Suprapubic skin (tissue), 4 donors: ENCODE measurements around the gene ANKMY1. TPM values are rescaled to one million over a fixed set of nuclear protein-coding genes. Genes with fewer than 3 reads are reported as not detected.

ENCODE experiments used
- DNase-seq, 2 donors: peaks; one replicate each; pipeline ENCODE4 v3.0.0-alpha.2; 2019; ENCODE audit warnings: low spot score in 2 of 2
- H3K27ac ChIP-seq: fragments of 200-600 bp; sonication (generic); one replicate; pipeline ENCODE4 v1.5.1; 2019
- H3K27me3 ChIP-seq: fragments of 200-600 bp; sonication (generic); one replicate; pipeline ENCODE4 v1.5.1; 2019
- H3K36me3 ChIP-seq: fragments of 200-600 bp; sonication (generic); one replicate; pipeline ENCODE4 v1.5.1; 2019
- H3K4me1 ChIP-seq: fragments of 200-600 bp; sonication (generic); one replicate; pipeline ENCODE4 v1.5.1; 2019
- H3K4me3 ChIP-seq: fragments of 200-600 bp; sonication (generic); one replicate; pipeline ENCODE4 v1.5.1; 2019; ENCODE audit warnings: mild to moderate bottlenecking
- H3K9me3 ChIP-seq: fragments of 200-600 bp; sonication (generic); one replicate; pipeline ENCODE4 v1.5.1; 2019
- EP300 ChIP-seq: sonication (generic); formaldehyde crosslinking; IDR thresholded peaks from one replicate; pipeline ENCODE4 v1.6.1; 2017; ENCODE audit warnings: antibody characterized with exemption
- POLR2A ChIP-seq, 2 donors: fragments of 450-650 bp; IDR thresholded peaks; one replicate each; pipeline ENCODE4 v1.6.1; 2017; ENCODE audit warnings: antibody characterized with exemption in 2 of 2, mild to moderate bottlenecking in 2 of 2, moderate library complexity in 2 of 2
- POLR2AphosphoS5 ChIP-seq, 3 donors: sonication (generic); formaldehyde crosslinking; IDR thresholded peaks; one replicate each; pipeline ENCODE4 v1.6.1; 2017; ENCODE audit warnings: antibody characterized with exemption in 3 of 3
- WGBS: methylation state at CpG from one replicate; pipeline ENCODE4 v1.1.5; 2018; 5-methylcytosine and 5-hydroxymethylcytosine counted together
- total RNA-seq, 4 donors: library from RNA; depleted of rRNA; stranded (reverse); fragments of >200 nt; gene quantifications; one replicate each; pipeline ENCODE4 v1.1.0, GENCODE V29; 2016
- TF ChIP-seq, protein P1 (sequence below), 2 donors: fragments of 200-600 bp in 1 of 2; fragments of 450-650 bp in 1 of 2; sonication (generic) in 1 of 2; IDR thresholded peaks; one replicate each; pipeline ENCODE4 v1.5.1; 2016 to 2019; ENCODE audit warnings: antibody characterized with exemption in 2 of 2, mild to moderate bottlenecking in 1 of 2, moderate library complexity in 1 of 2

ANKMY1 gene
- total RNA-seq, 4 donors from 2014 or later, result 12.2 to 52.1 (median 23.0) TPM

DNA sequence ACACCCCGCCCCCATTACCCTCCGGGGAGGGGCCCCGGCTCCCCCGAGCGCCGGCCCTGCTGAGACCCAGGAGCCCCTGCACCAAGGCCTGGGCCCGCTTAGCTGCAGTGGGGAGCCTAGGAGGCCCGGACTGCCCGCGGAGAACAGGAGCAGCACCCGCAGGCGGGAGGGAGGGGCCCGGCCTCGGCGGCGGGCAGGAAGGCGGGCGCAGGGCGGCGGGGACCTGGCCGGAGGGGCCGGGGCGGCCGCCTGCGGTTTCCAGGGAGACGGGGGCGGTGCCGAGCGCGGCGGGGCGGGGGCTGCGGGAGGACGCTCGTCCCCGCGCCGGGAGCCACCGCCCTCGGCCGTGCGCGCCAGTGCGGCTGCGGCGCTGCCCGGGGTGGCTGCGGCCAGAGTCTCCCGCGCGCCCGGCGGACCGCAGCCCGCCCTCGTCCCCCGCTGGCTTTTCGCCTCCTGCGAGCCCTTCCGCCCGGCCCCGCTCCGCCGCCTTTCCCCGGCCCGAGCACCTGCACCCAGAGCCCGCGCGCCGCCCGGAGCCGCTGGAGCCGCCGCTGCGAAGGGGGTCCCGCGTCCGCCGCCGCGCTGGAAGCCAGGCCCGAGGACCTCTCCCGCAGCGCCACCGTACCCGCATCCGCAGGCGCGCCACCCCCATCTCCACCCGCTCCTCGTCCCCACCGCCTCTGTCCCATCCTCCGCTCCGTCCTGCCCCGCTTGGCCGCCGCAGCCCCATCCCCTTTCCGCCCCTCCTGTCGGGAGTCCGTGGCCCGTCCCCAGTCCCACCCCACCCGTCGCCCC is 105.1 kb downstream of the ANKMY1 start:
- Histone ChIP-seq H3K4me1 (peaks cover 89% of the 10 kb centered on the region), H3K27ac (peak overlapping the region; percentile 88), H3K4me3 (peak overlapping the region; percentile 74), H3K9me3 (no peaks in the 10 kb centered on the region), H3K27me3 (peaks cover 45% of the 10 kb centered on the region), H3K36me3 (no peaks in the 10 kb centered on the region)
- 4% methylated on average over 13 of the region's 103 CpGs for WGBS
- DNase-seq, result peak in 1 of 2 donors; percentile 57
- TF ChIP-seq POLR2AphosphoS5 (IDR thresholded peaks at IDR 0.05), result no peak
- TF ChIP-seq EP300, result no peak
- no peak for TF ChIP-seq POLR2A (IDR thresholded peaks at IDR 0.05)
- TF ChIP-seq, protein P1, sequence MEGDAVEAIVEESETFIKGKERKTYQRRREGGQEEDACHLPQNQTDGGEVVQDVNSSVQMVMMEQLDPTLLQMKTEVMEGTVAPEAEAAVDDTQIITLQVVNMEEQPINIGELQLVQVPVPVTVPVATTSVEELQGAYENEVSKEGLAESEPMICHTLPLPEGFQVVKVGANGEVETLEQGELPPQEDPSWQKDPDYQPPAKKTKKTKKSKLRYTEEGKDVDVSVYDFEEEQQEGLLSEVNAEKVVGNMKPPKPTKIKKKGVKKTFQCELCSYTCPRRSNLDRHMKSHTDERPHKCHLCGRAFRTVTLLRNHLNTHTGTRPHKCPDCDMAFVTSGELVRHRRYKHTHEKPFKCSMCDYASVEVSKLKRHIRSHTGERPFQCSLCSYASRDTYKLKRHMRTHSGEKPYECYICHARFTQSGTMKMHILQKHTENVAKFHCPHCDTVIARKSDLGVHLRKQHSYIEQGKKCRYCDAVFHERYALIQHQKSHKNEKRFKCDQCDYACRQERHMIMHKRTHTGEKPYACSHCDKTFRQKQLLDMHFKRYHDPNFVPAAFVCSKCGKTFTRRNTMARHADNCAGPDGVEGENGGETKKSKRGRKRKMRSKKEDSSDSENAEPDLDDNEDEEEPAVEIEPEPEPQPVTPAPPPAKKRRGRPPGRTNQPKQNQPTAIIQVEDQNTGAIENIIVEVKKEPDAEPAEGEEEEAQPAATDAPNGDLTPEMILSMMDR (IDR thresholded peaks at IDR 0.05), result no peak

DNA sequence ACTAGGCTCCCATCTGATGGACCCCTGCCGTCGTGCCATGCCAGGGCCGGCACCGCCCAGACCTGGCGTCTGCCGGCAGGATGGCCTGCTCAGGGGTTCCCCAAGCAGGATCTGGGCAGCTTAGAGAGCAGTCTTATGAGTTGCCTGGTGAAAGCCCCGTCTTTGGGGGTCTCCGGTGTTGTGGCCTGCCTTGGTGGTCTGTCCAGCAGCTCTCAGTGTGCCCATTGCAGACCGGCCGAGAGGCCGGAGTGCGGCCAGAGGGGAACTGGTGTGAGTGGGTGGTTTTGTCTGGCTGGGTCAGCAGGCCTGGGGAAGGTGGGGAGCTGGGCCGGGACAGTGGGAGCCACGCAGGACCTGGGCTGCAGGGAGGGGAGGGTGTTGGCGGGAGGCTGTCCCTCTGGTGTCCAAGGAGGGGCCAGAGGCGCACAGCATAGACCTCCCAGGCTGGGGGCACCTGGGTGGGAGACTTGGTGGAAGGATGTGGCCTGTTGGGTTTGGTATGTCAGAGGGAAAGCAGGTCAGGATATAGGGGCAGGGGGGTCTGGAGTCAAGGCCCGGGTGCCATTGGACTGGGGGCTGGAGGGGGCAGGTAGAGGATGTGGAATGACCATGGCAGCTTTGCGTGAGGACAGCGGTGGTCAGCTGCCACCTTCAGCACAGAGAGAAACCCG is 105.9 kb downstream of the ANKMY1 start:
- DNase-seq, result peak in 1 of 2 donors; percentile 64
- Histone ChIP-seq H3K9me3 (no peaks in the 10 kb centered on the region), H3K36me3 (no peaks in the 10 kb centered on the region), H3K27me3 (peaks cover 45% of the 10 kb centered on the region), H3K27ac (peak overlapping the region; percentile 88), H3K4me1 (peaks cover 90% of the 10 kb centered on the region), H3K4me3 (peak overlapping the region; percentile 74)
- WGBS, result 38% methylated on average over 17 of the region's 20 CpGs
- TF ChIP-seq POLR2AphosphoS5 (IDR thresholded peaks at IDR 0.05), result no peak
- TF ChIP-seq POLR2A (IDR thresholded peaks at IDR 0.05), result no peak
- TF ChIP-seq, protein P1 (IDR thresholded peaks at IDR 0.05), result no peak
- no peak for TF ChIP-seq EP300

DNA sequence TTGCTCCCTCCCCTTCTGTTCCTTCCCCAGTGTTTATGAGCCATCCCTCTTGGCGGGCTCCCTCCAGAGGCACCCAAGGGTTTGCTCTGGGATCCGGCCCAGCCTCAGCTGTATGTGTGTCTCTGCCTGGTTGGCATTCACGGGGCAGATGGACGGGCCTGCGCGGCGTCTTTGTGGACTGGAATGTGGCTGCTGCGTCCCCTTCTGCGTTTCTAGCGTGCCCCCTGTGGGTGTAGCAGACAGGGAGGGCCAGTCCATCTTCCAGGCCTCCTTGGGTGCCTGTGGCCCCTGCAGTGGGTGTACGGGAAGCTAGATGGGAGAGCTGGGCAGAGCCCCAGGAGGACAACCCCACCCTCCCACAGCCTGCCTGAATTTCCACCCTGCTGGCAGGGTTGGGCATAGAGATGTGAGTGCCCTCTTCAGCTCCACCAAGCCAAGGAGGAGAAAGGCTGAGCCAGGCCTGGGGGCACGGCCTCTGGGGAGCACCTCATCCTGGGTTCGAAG is 106.6 kb downstream of the ANKMY1 start:
- no peaks in the 10 kb centered on the region for H3K9me3 ChIP-seq
- peaks cover under 1% of the 10 kb centered on the region for H3K36me3 ChIP-seq
- TF ChIP-seq, protein P1 (IDR thresholded peaks at IDR 0.05), result peak in 1 of 2 donors; percentile 11
- no peak for TF ChIP-seq EP300
- H3K27ac ChIP-seq, result peak overlapping the region; percentile 88
- H3K4me3 ChIP-seq, result no peak overlapping the region
- DNase-seq, result peak in 1 of 2 donors; percentile 64
- 67% methylated on average over 5 of the region's 13 CpGs for WGBS
- peaks cover 45% of the 10 kb centered on the region for H3K27me3 ChIP-seq
- H3K4me1 ChIP-seq, result peaks cover 94% of the 10 kb centered on the region

DNA sequence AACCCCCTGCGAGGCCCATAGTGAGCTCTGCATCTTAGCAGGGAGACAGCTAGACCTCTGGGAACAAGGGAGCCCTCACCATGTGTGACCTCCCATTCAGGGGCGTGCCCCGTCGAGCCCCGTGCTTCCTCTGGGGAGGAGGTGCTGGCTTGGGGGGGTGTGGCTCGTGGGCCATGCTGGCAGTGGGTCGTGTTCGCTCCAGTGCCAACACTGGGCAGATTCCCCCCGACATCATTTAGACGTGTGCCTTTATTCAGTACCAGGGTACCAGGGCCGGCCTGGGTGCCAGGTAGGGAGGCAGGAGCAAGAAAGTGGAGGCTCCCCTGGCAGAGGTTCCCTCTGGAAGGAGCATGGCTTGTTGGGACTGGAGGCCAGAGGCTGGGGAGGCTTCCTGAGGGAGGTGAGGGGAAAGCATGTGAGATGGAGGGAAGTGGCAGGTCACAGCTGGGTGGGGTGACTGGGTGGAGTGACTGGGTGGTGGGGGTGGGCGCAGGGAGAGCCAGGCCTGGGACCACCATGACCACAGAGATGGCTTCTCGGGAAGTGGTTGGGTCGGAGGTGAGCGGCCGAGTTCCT is 107.2 kb downstream of the ANKMY1 start:
- whole genome bisulfite sequencing, result 39% methylated on average over 7 of the region's 16 CpGs
- TF ChIP-seq EP300, result no peak
- TF ChIP-seq, protein P1 (IDR thresholded peaks at IDR 0.05), result no peak
- TF ChIP-seq POLR2A (IDR thresholded peaks at IDR 0.05), result no peak
- no peak for TF ChIP-seq POLR2AphosphoS5 (IDR thresholded peaks at IDR 0.05)
- Histone ChIP-seq H3K9me3 (no peaks in the 10 kb centered on the region), H3K36me3 (peaks cover 3% of the 10 kb centered on the region), H3K4me1 (peaks cover 93% of the 10 kb centered on the region), H3K4me3 (no peak overlapping the region), H3K27ac (peak overlapping the region; percentile 88), H3K27me3 (peaks cover 42% of the 10 kb centered on the region)
- DNase-seq, result no peak
